ENCODE measurements around the gene MOV10L1.

The MOV10L1 gene

GRCh38 chr22:50206599-50206998 lies 116.8 kb downstream of the MOV10L1 start:
- peaks cover 37% of the 10 kb centered on the region for H3K36me3 Mint-ChIP-seq
- H3K27ac Mint-ChIP-seq = no peak overlapping the region
- H3K9me3 Mint-ChIP-seq = no peaks in the 10 kb centered on the region
- peaks cover 29% of the 10 kb centered on the region for H3K4me1 Mint-ChIP-seq
- CTCF ChIA-PET = interaction anchor here (0.9 kb wide), 1 partner anchor 54 kb away, joined by 3 read pairs; the partner anchor contains the start of gene MAPK12
- DNase-seq = no peak
- no peak overlapping the region for H3K4me3 Mint-ChIP-seq
- H3K27me3 Mint-ChIP-seq = no peaks in the 10 kb centered on the region

GRCh38 chr22:50207383-50208140 lies 117.8 kb downstream of the MOV10L1 start:
- Mint-ChIP-seq H3K36me3 (peaks cover 37% of the 10 kb centered on the region), H3K27ac (no peak overlapping the region), H3K27me3 (no peaks in the 10 kb centered on the region), H3K9me3 (no peaks in the 10 kb centered on the region), H3K4me1 (peaks cover 22% of the 10 kb centered on the region), H3K4me3 (no peak overlapping the region)
- CTCF ChIA-PET = interaction anchor here (1.3 to 2.1 kb wide), 4 partner anchors 13 to 63 kb away, joined by 4 to 14 read pairs (median 6); no protein-coding TSS in a partner anchor
- DNase-seq = no peak

GRCh38 chr22:50208430-50208938 lies 118.7 kb downstream of the MOV10L1 start:
- Mint-ChIP-seq H3K27me3 (no peaks in the 10 kb centered on the region), H3K36me3 (peaks cover 38% of the 10 kb centered on the region), H3K4me3 (no peak overlapping the region), H3K27ac (no peak overlapping the region), H3K9me3 (no peaks in the 10 kb centered on the region), H3K4me1 (peaks cover 15% of the 10 kb centered on the region)
- DNase-seq = no peak
- CTCF ChIA-PET = interaction anchor here (0.6 to 2.1 kb wide), 6 partner anchors 10 to 91 kb away, joined by 3 to 14 read pairs (median 5); no protein-coding TSS in a partner anchor

GRCh38 chr22:50208939-50209892 lies 119.4 kb downstream of the MOV10L1 start:
- H3K4me1 Mint-ChIP-seq = peaks cover 11% of the 10 kb centered on the region
- CTCF ChIA-PET = interaction anchor here (0.6 to 2.1 kb wide), 5 partner anchors 9 to 92 kb away, joined by 3 to 14 read pairs (median 4); no protein-coding TSS in a partner anchor
- no peak overlapping the region for H3K4me3 Mint-ChIP-seq
- DNase-seq = no peak
- no peaks in the 10 kb centered on the region for H3K9me3 Mint-ChIP-seq
- H3K27me3 Mint-ChIP-seq = no peaks in the 10 kb centered on the region
- no peak overlapping the region for H3K27ac Mint-ChIP-seq
- peaks cover 37% of the 10 kb centered on the region for H3K36me3 Mint-ChIP-seq

- H3K36me3 Mint-ChIP-seq = peaks cover 35% of the 10 kb centered on the region
- peaks cover 7% of the 10 kb centered on the region for H3K4me1 Mint-ChIP-seq
- H3K4me3 Mint-ChIP-seq = no peak overlapping the region
- DNase-seq = peak; percentile 82
- H3K27me3 Mint-ChIP-seq = no peaks in the 10 kb centered on the region
- no peaks in the 10 kb centered on the region for H3K9me3 Mint-ChIP-seq
- no peak overlapping the region for H3K27ac Mint-ChIP-seq
- CTCF ChIA-PET = no interaction called here
These were observed 120.1 kb downstream of the MOV10L1 start for GRCh38 chr22:50209893-50210292.

- Mint-ChIP-seq H3K36me3 (peaks cover 36% of the 10 kb centered on the region), H3K4me3 (no peak overlapping the region), H3K27me3 (no peaks in the 10 kb centered on the region), H3K9me3 (no peaks in the 10 kb centered on the region), H3K4me1 (peaks cover 4% of the 10 kb centered on the region), H3K27ac (no peak overlapping the region)
- CTCF ChIA-PET = interaction anchor here (1.7 to 3.2 kb wide), 2 partner anchors 9 to 62 kb away, joined by 5 to 12 read pairs; no protein-coding TSS in a partner anchor
- DNase-seq = no peak
These were observed 120.8 kb downstream of the MOV10L1 start for GRCh38 chr22:50210378-50211139.

GRCh38 chr22:50211147-50211546 lies 121.3 kb downstream of the MOV10L1 start:
- H3K27ac Mint-ChIP-seq = no peak overlapping the region
- no peaks in the 10 kb centered on the region for H3K9me3 Mint-ChIP-seq
- peaks cover 41% of the 10 kb centered on the region for H3K36me3 Mint-ChIP-seq
- no peak overlapping the region for H3K4me3 Mint-ChIP-seq
- H3K4me1 Mint-ChIP-seq = peaks cover 4% of the 10 kb centered on the region
- H3K27me3 Mint-ChIP-seq = no peaks in the 10 kb centered on the region
- CTCF ChIA-PET = interaction anchor here (1.7 to 3.2 kb wide), 2 partner anchors 9 to 63 kb away, joined by 5 to 12 read pairs; no protein-coding TSS in a partner anchor
- DNase-seq = no peak

All from activated naive CD4-positive, alpha-beta T cell treated with anti-CD3 and anti-CD28 coated beads, Interleukin-2, amount 10 ng/mL, durations not matched to agents 7 days and 5 days (primary cell).